A549 (cell line): ENCODE measurements around the gene RTP1. TPM values are rescaled to one million over a fixed set of nuclear protein-coding genes. Genes with fewer than 3 reads are reported as not detected.
"Not testable (repeated sequence)": the region's sequence is repeated elsewhere in the genome, so short reads cannot be mapped to it uniquely, and the experiment has no call there.

ENCODE experiments used
- ATAC-seq, 2 experiments: fragments of 200-7000 bp in 1 of 2; fragments of >200 bp in 1 of 2; cut with Nextera tagmentation in 1 of 2; cut with Tn5 transposase in 1 of 2; 3 replicates each; pipeline versions ENCODE4 v1.8.0 to v1.9.1; 2018 to 2020; ENCODE audit warnings: mild to moderate bottlenecking in 1 of 2, moderate library complexity in 1 of 2
- CTCF ChIA-PET: fragments of 300-600 bp; sonication (Branson Sonifier 250); formaldehyde crosslinking; extraction: SDS; loops from one replicate; lab custom pipeline; 2021; ENCODE audit warnings: antibody characterized with exemption, inconsistent platforms; lab: Yijun Ruan, JAX
- POLR2A ChIA-PET: fragments of 350-600 bp; formaldehyde crosslinking; extraction: SDS; loops from one replicate; lab custom pipeline; 2021; ENCODE audit warnings: antibody characterized with exemption, inconsistent platforms; lab: Yijun Ruan, JAX
- DNase-seq, 2 experiments: peaks; one replicate each; pipeline versions ENCODE4 v3.0.0 to v3.0.0-alpha.2; 2011 to 2016; ENCODE audit warnings: low read depth in 1 of 2, low spot score in 1 of 2
- FAIRE-seq: peaks from 2 replicates; lab custom pipeline; 2011; peaks lifted over from hg19 to GRCh38; lab: Jason Lieb, UNC
- H3K27ac ChIP-seq, 2 experiments: fragments of >200 bp; sonication (Bioruptor Twin); formaldehyde crosslinking; 3 replicates each; pipeline ENCODE4 v1.5.1; 2016 to 2017
- H3K4me1 ChIP-seq: fragments of >200 bp; sonication (Bioruptor Twin); formaldehyde crosslinking; 3 replicates; pipeline ENCODE4 v1.6.1; 2016
- H3K4me2 ChIP-seq: fragments of >200 bp; sonication (Bioruptor Twin); formaldehyde crosslinking; 3 replicates; pipeline ENCODE4 v1.6.1; 2016
- H3K4me3 ChIP-seq: fragments of >200 bp; sonication (Bioruptor Twin); formaldehyde crosslinking; 3 replicates; pipeline ENCODE4 v1.5.1; 2016
- H3K9me3 ChIP-seq: fragments of >200 bp; sonication (Bioruptor Twin); formaldehyde crosslinking; 3 replicates; pipeline ENCODE4 v1.6.1; 2016
- CBX2 ChIP-seq: fragments of 200-600 bp; sonication (generic); IDR thresholded peaks from 2 replicates; pipeline ENCODE4 v1.6.1; 2016; ENCODE audit warnings: low read depth, mild to moderate bottlenecking, borderline replicate concordance
- CEBPB ChIP-seq, 2 experiments: fragments of >200 bp in 1 of 2; sonication (Bioruptor Twin) in 1 of 2; formaldehyde crosslinking in 1 of 2; IDR thresholded peaks; 2 replicates each; pipeline ENCODE4 v1.6.1; 2012 to 2016
- CHD2 ChIP-seq: fragments of 150-350 bp; IDR thresholded peaks from 2 replicates; pipeline ENCODE4 v1.6.1; 2014; ENCODE audit warnings: low read length; ENCODE audit not compliant: partially characterized antibody
- CTCF ChIP-seq: fragments of >200 bp; sonication (Bioruptor Twin); formaldehyde crosslinking; IDR thresholded peaks from 3 replicates; pipeline ENCODE4 v1.5.1; 2016
- E2F6 ChIP-seq: IDR thresholded peaks from 2 replicates; pipeline ENCODE4 v1.6.1; 2012; ENCODE audit warnings: low read depth, borderline replicate concordance
- EHF ChIP-seq: fragments of 250-450 bp; sonication (Bioruptor Pico); IDR thresholded peaks from 2 replicates; pipeline ENCODE4 v1.5.0; 2020; ENCODE audit warnings: mild to moderate bottlenecking
- FOXS1 ChIP-seq: fragments of 250-450 bp; sonication (Bioruptor Pico); IDR thresholded peaks from 2 replicates; pipeline ENCODE4 v1.5.0; 2020; ENCODE audit warnings: mild to moderate bottlenecking, moderate library complexity
- GATA3 ChIP-seq: IDR thresholded peaks from 2 replicates; pipeline ENCODE4 v1.6.1; 2012; ENCODE audit warnings: borderline replicate concordance
- HDAC2 ChIP-seq: fragments of 200-600 bp; sonication (generic); IDR thresholded peaks from 2 replicates; pipeline ENCODE4 v1.6.1; 2016
- JUNB ChIP-seq: fragments of >200 bp; sonication (Bioruptor Twin); formaldehyde crosslinking; IDR thresholded peaks from 2 replicates; pipeline ENCODE4 v1.6.1; 2016
- MAX ChIP-seq: IDR thresholded peaks from 2 replicates; pipeline ENCODE4 v1.6.1; 2012
- NFE2L2 ChIP-seq: fragments of 150-350 bp; conservative IDR thresholded peaks from 2 replicates; pipeline ENCODE4 v1.6.1; 2014; ENCODE audit warnings: low read length
- PBX3 ChIP-seq: IDR thresholded peaks from 2 replicates; pipeline ENCODE4 v1.6.1; 2012
- POLR2A ChIP-seq: IDR thresholded peaks from 2 replicates; pipeline ENCODE4 v1.6.1; 2012; ENCODE audit warnings: mild to moderate bottlenecking, low read length
- POLR2AphosphoS2 ChIP-seq: conservative IDR thresholded peaks from 2 replicates; pipeline ENCODE4 v1.6.1; 2012; ENCODE audit warnings: low read length, improper control_type of control experiment, inconsistent platforms
- RCOR1 ChIP-seq: fragments of 150-350 bp; IDR thresholded peaks from 2 replicates; pipeline ENCODE4 v1.6.1; 2014; ENCODE audit warnings: antibody characterized with exemption, low read length, low read depth
- RNF2 ChIP-seq: fragments of 200-600 bp; sonication (generic); IDR thresholded peaks from 2 replicates; pipeline ENCODE4 v1.6.1; 2016; ENCODE audit warnings: low read depth, mild to moderate bottlenecking, antibody characterized with exemption, moderate library complexity, borderline replicate concordance
- USF2 ChIP-seq: fragments of 450-650 bp; IDR thresholded peaks from 2 replicates; pipeline ENCODE4 v1.6.1; 2014; ENCODE audit warnings: antibody characterized with exemption
- ZC3H11A ChIP-seq: fragments of 450-650 bp; IDR thresholded peaks from 2 replicates; pipeline ENCODE4 v1.6.1; 2014; ENCODE audit warnings: antibody characterized with exemption, mild to moderate bottlenecking
- WGBS: methylation state at CpG from one replicate; pipeline ENCODE4 v1.1.6; 2017; ENCODE audit errors: missing lambda C conversion rate; 5-methylcytosine and 5-hydroxymethylcytosine counted together
- polyA plus RNA-seq, 4 experiments: library from polyadenylated mRNA; depleted of rRNA in 3 of 4; stranded (reverse); fragments of >200 nt; fragmentation: RNase III in 1 of 4; extraction: RNeasy Plus Mini Kit Qiagen cat#74134 plus additional on column Dnase treatment in 1 of 4; gene quantifications; 2 replicates in 3 of 4; 3 replicates in 1 of 4; pipeline ENCODE4 v1.2.3, GENCODE V29; 2011 to 2017
- TF ChIP-seq, protein P1 (sequence below): fragments of >200 bp; sonication (Bioruptor Twin); formaldehyde crosslinking; IDR thresholded peaks from 2 replicates; pipeline ENCODE4 v1.6.1; 2016

Gene RTP1
- polyA plus RNA-seq, 2 of the 4 experiments (the other 2 are of a cell fraction): not detected

- no peak for TF ChIP-seq MAX
- TF ChIP-seq, all 56 proteins: peak for 0
Observed at GRCh38 chr3:187196573-187197334, 532 bp upstream of the RTP1 start (continued).

DNA sequence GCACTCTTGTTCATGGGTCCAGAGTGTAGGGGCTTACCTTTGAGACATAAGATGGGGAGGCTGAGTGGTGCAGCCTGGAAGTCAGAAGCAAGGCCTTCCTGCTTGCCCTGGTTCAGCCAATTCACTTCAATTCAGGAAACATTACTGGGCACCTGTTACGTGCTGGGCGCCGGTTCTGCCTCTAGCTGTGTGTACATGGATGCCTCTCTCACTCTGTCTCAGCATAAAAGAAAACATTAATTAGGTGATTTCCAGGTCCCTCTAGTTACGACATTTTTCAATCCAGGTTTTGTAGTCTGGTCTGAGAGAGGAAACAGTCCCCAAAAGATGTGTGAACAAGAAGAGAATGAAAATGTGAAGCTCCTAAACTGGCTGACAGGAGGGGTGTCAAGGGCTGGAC lies 1.2 kb downstream of the RTP1 start:
- no peak for ATAC-seq
- no peak for FAIRE-seq

DNA sequence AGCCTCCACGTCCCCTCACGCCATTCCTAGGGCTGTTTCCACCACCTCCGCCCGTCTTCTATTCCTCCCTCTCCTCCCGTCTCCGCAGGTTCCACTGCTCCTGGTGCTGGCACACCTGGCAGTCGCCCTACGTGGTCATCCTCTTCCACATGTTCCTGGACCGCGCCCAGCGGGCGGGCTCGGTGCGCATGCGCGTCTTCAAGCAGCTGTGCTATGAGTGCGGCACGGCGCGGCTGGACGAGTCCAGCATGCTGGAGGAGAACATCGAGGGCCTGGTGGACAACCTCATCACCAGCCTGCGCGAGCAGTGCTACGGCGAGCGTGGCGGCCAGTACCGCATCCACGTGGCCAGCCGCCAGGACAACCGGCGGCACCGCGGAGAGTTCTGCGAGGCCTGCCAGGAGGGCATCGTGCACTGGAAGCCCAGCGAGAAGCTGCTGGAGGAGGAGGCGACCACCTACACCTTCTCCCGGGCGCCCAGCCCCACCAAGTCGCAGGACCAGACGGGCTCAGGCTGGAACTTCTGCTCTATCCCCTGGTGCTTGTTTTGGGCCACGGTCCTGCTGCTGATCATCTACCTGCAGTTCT lies 2.3 kb downstream of the RTP1 start:
- DNase-seq, H3K4me3 ChIP-seq, H3K4me1 ChIP-seq, POLR2A ChIA-PET, H3K4me2 ChIP-seq, ATAC-seq, FAIRE-seq, CTCF ChIA-PET, H3K27ac ChIP-seq, H3K9me3 ChIP-seq: not testable (repeated sequence)
- 83% methylated on average over 21 of the region's 44 CpGs for WGBS

More for the DNA sequence above, 1.2 kb downstream of the RTP1 start:
- WGBS: 84% methylated on average over 4 of the region's 4 CpGs
- Histone ChIP-seq H3K27ac (no peak overlapping the region), H3K9me3 (no peaks in the 10 kb centered on the region), H3K4me3 (no peak overlapping the region), H3K4me2 (no peak overlapping the region), H3K4me1 (no peaks in the 10 kb centered on the region)
- TF ChIP-seq EHF (no peak), ZC3H11A (no peak), POLR2AphosphoS2 (no peak), FOXS1 (no peak), E2F6 (no peak), MAX (no peak), NFE2L2 (no peak), PBX3 (no peak), GATA3 (no peak), HDAC2 (no peak), POLR2A (no peak), RCOR1 (no peak), RNF2 (no peak), USF2 (no peak), CTCF (no peak), CHD2 (no peak), CBX2 (no peak), JUNB (no peak), CEBPB (IDR thresholded peaks at IDR 0.05) (no peak)
- TF ChIP-seq, protein P1, sequence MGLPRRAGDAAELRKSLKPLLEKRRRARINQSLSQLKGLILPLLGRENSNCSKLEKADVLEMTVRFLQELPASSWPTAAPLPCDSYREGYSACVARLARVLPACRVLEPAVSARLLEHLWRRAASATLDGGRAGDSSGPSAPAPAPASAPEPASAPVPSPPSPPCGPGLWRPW: no peak
- POLR2A ChIA-PET: no interaction called here
- CTCF ChIA-PET: no interaction called here
- no peak for DNase-seq
